ENCODE data around the gene GABBR2.

The GABBR2 gene

GRCh38 chr9:98249771-98250170 is 459.0 kb downstream of the GABBR2 start:
- Histone ChIP-seq H2AK5ac (ENCODE audit: low read length) (peak overlapping the region; percentile 65), H2BK5ac (ENCODE audit: low read depth, low read length, poor library complexity) (peak overlapping the region; percentile 44), H3K23ac (ENCODE audit: low read length) (no peak overlapping the region), H3K4me1 (ENCODE audit: control insufficient read depth in 1 of 2, insufficient read depth in 2 of 2, low read length in 2 of 2) (peaks cover 25 to 28% of the 10 kb centered on the region in 2 experiments), H2AFZ (ENCODE audit: insufficient read depth, low read length, poor library complexity) (no peak overlapping the region), H3K9ac (ENCODE audit: low read length) (no peak overlapping the region), H3K18ac (ENCODE audit: low read length) (peak overlapping the region; percentile 27), H2BK12ac (ENCODE audit: low read length) (peak overlapping the region; percentile 50), H3K36me3 (ENCODE audit: control insufficient read depth in 1 of 2, insufficient read depth in 2 of 2, low read length in 2 of 2) (peaks cover 5 to 6% of the 10 kb centered on the region in 2 experiments), H3K79me2 (ENCODE audit: control insufficient read depth, insufficient read depth, low read length, poor library complexity) (peaks cover 6% of the 10 kb centered on the region), H4K91ac (ENCODE audit: low read depth, low read length) (peak overlapping the region; percentile 71), H4K8ac (ENCODE audit: low read depth, low read length) (no peak overlapping the region), H3K4ac (ENCODE audit: low read depth, low read length) (peak overlapping the region; percentile 22), H3K4me2 (ENCODE audit: low read length) (no peak overlapping the region), H3K4me3 (ENCODE audit: low read depth, low read length) (no peak overlapping the region), H3K9me3 (ENCODE audit: insufficient read depth, low read depth, low read length) (no peaks in the 10 kb centered on the region), H3K27ac (ENCODE audit: low read depth, low read length) (no peak overlapping the region), H4K12ac (ENCODE audit: low read depth, low read length) (no peak overlapping the region), H3K79me1 (ENCODE audit: low read length) (peaks cover 9% of the 10 kb centered on the region), H3K27me3 (ENCODE audit: insufficient read depth, low read length) (no peaks in the 10 kb centered on the region), H2BK120ac (ENCODE audit: insufficient read depth, low read length, poor library complexity) (peak overlapping the region; percentile 72), H3K14ac (ENCODE audit: low read length) (peak overlapping the region; percentile 62)
- WGBS (ENCODE audit: extremely low coverage, insufficient coverage, insufficient read length), result no CpG with 5 or more reads among the region's 2 CpGs
- no peak for DNase-seq

DNA sequence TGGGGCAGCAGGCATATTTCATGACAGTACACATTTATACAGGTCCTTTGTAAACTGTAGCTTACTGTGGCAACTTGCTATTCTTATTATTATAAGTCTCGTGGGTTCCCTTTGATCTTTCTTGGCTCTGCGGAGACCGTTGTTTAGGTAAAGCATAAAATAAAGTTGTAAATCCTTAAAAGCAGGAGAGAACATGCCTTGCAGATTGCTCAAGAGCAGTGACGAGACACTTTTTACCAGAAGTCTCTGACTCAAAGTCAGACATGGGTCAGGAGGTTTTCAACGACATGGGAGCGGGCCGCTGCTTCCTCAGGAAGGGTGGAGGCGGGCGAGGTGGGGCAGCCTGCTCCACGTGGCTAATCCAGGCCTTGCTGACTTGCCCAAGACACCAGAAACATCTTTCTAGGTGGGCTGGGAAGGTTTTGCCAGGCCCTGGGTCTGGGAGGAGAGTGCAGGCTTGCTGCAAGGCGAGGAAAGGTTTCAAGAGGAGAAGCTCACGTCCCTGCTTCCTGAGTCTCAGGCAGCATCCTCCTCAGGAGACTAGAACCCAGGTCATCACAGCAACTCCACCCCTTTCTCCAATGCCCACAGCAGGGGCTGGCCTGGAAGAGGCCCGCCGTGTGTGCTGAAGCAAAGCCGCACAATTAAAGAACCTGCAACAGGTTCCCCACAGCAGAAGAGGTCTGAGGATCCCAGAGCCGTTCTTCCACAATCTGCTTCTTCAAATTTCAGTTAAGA is 459.8 kb downstream of the GABBR2 start:
- Histone ChIP-seq H3K36me3 (ENCODE audit: control insufficient read depth in 1 of 2, insufficient read depth in 2 of 2, low read length in 2 of 2) (peaks cover 5 to 6% of the 10 kb centered on the region in 2 experiments), H3K27ac (ENCODE audit: low read depth, low read length) (peak overlapping the region; percentile 48), H3K4ac (ENCODE audit: low read depth, low read length) (peak overlapping the region; percentile 49), H3K23ac (ENCODE audit: low read length) (no peak overlapping the region), H3K27me3 (ENCODE audit: insufficient read depth, low read length) (no peaks in the 10 kb centered on the region), H4K12ac (ENCODE audit: low read depth, low read length) (peak overlapping the region; percentile 5), H2BK120ac (ENCODE audit: insufficient read depth, low read length, poor library complexity) (peak overlapping the region; percentile 70), H2AK5ac (ENCODE audit: low read length) (peak overlapping the region; percentile 71), H3K79me2 (ENCODE audit: control insufficient read depth, insufficient read depth, low read length, poor library complexity) (peaks cover 5% of the 10 kb centered on the region), H3K9me3 (ENCODE audit: insufficient read depth, low read depth, low read length) (no peaks in the 10 kb centered on the region), H2BK12ac (ENCODE audit: low read length) (peak overlapping the region; percentile 32), H3K79me1 (ENCODE audit: low read length) (peaks cover 9% of the 10 kb centered on the region), H4K8ac (ENCODE audit: low read depth, low read length) (peak overlapping the region; percentile 64), H3K14ac (ENCODE audit: low read length) (peak overlapping the region; percentile 56), H3K4me2 (ENCODE audit: low read length) (no peak overlapping the region), H4K91ac (ENCODE audit: low read depth, low read length) (peak overlapping the region; percentile 71), H2BK5ac (ENCODE audit: low read depth, low read length, poor library complexity) (peak overlapping the region; percentile 47), H3K9ac (ENCODE audit: low read length) (no peak overlapping the region), H3K4me1 (ENCODE audit: control insufficient read depth in 1 of 2, insufficient read depth in 2 of 2, low read length in 2 of 2) (peaks cover 26 to 30% of the 10 kb centered on the region in 2 experiments), H3K18ac (ENCODE audit: low read length) (peak overlapping the region; percentile 69), H3K4me3 (ENCODE audit: low read depth, low read length) (no peak overlapping the region), H2AFZ (ENCODE audit: insufficient read depth, low read length, poor library complexity) (no peak overlapping the region)
- no CpG with 5 or more reads among the region's 16 CpGs for WGBS (ENCODE audit: extremely low coverage, insufficient coverage, insufficient read length)
- peak; percentile 84 for DNase-seq

- no peak overlapping the region for H3K27ac ChIP-seq (ENCODE audit: low read depth, low read length)
- peak overlapping the region; percentile 3 for H3K14ac ChIP-seq (ENCODE audit: low read length)
- H3K36me3 ChIP-seq (ENCODE audit: control insufficient read depth in 1 of 2, insufficient read depth in 2 of 2, low read length in 2 of 2), result peaks cover 5 to 6% of the 10 kb centered on the region in 2 experiments
- no peak overlapping the region for H2AK5ac ChIP-seq (ENCODE audit: low read length)
- WGBS (ENCODE audit: extremely low coverage, insufficient coverage, insufficient read length), result no CpG with 5 or more reads among the region's 8 CpGs
- no peak overlapping the region for H3K4me3 ChIP-seq (ENCODE audit: low read depth, low read length)
- peak overlapping the region; percentile 9 for H4K91ac ChIP-seq (ENCODE audit: low read depth, low read length)
- no peak overlapping the region for H3K4ac ChIP-seq (ENCODE audit: low read depth, low read length)
- no peaks in the 10 kb centered on the region for H3K9me3 ChIP-seq (ENCODE audit: insufficient read depth, low read depth, low read length)
- H3K23ac ChIP-seq (ENCODE audit: low read length), result no peak overlapping the region
- H3K79me2 ChIP-seq (ENCODE audit: control insufficient read depth, insufficient read depth, low read length, poor library complexity), result peaks cover 5% of the 10 kb centered on the region
- no peak overlapping the region for H2AFZ ChIP-seq (ENCODE audit: insufficient read depth, low read length, poor library complexity)
- peak overlapping the region; percentile 4 for H2BK120ac ChIP-seq (ENCODE audit: insufficient read depth, low read length, poor library complexity)
- peaks cover 9% of the 10 kb centered on the region for H3K79me1 ChIP-seq (ENCODE audit: low read length)
- no peak overlapping the region for H2BK5ac ChIP-seq (ENCODE audit: low read depth, low read length, poor library complexity)
- no peak for DNase-seq
- no peaks in the 10 kb centered on the region for H3K27me3 ChIP-seq (ENCODE audit: insufficient read depth, low read length)
- H3K4me1 ChIP-seq (ENCODE audit: control insufficient read depth in 1 of 2, insufficient read depth in 2 of 2, low read length in 2 of 2), result peaks cover 28 to 33% of the 10 kb centered on the region in 2 experiments
- H4K8ac ChIP-seq (ENCODE audit: low read depth, low read length), result no peak overlapping the region
- H3K18ac ChIP-seq (ENCODE audit: low read length), result no peak overlapping the region
- H3K9ac ChIP-seq (ENCODE audit: low read length), result no peak overlapping the region
- no peak overlapping the region for H3K4me2 ChIP-seq (ENCODE audit: low read length)
- H2BK12ac ChIP-seq (ENCODE audit: low read length), result peak overlapping the region; percentile 19
- no peak overlapping the region for H4K12ac ChIP-seq (ENCODE audit: low read depth, low read length)
These were observed 460.7 kb downstream of the GABBR2 start for GRCh38 chr9:98247831-98248657.

DNA sequence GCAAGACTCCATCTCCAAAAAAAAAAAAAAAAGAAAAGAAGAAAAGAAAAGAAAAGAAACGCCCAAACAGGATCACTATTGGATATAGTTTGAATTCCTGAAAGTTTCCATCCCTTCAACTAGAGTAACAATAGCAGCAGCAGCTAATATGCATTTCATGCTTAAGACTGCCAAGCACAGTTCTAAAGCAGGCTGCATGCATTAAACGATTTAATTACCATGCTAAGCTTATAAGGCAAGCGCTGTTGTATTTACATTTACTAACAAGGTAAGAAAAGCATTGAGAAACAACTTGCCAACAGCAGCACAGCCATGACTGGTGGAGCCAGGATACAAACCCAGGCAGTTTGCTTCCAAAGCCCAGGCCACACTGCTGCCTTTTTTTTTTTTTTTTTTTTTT is 466.3 kb downstream of the GABBR2 start:
- H4K8ac ChIP-seq (ENCODE audit: low read depth, low read length), result no peak overlapping the region
- no peak overlapping the region for H2BK5ac ChIP-seq (ENCODE audit: low read depth, low read length, poor library complexity)
- H3K79me2 ChIP-seq (ENCODE audit: control insufficient read depth, insufficient read depth, low read length, poor library complexity), result no peaks in the 10 kb centered on the region
- H2AFZ ChIP-seq (ENCODE audit: insufficient read depth, low read length, poor library complexity), result no peak overlapping the region
- H3K79me1 ChIP-seq (ENCODE audit: low read length), result no peaks in the 10 kb centered on the region
- no peaks in the 10 kb centered on the region for H3K9me3 ChIP-seq (ENCODE audit: insufficient read depth, low read depth, low read length)
- no peak overlapping the region for H3K14ac ChIP-seq (ENCODE audit: low read length)
- no peak overlapping the region for H2AK5ac ChIP-seq (ENCODE audit: low read length)
- H3K9ac ChIP-seq (ENCODE audit: low read length), result no peak overlapping the region
- no peak for DNase-seq
- no peak overlapping the region for H3K18ac ChIP-seq (ENCODE audit: low read length)
- H3K27me3 ChIP-seq (ENCODE audit: insufficient read depth, low read length), result no peaks in the 10 kb centered on the region
- no peak overlapping the region for H3K4ac ChIP-seq (ENCODE audit: low read depth, low read length)
- no peak overlapping the region for H4K91ac ChIP-seq (ENCODE audit: low read depth, low read length)
- H3K4me2 ChIP-seq (ENCODE audit: low read length), result no peak overlapping the region
- no peak overlapping the region for H3K23ac ChIP-seq (ENCODE audit: low read length)
- no peak overlapping the region for H3K27ac ChIP-seq (ENCODE audit: low read depth, low read length)
- no peak overlapping the region for H3K4me3 ChIP-seq (ENCODE audit: low read depth, low read length)
- H4K12ac ChIP-seq (ENCODE audit: low read depth, low read length), result no peak overlapping the region
- peaks cover 0 to 3% of the 10 kb centered on the region in 2 experiments for H3K36me3 ChIP-seq (ENCODE audit: control insufficient read depth in 1 of 2, insufficient read depth in 2 of 2, low read length in 2 of 2)
- whole genome bisulfite sequencing (ENCODE audit: extremely low coverage, insufficient coverage, insufficient read length), result no CpG with 5 or more reads among the region's 3 CpGs
- no peak overlapping the region for H2BK12ac ChIP-seq (ENCODE audit: low read length)
- H2BK120ac ChIP-seq (ENCODE audit: insufficient read depth, low read length, poor library complexity), result no peak overlapping the region
- H3K4me1 ChIP-seq (ENCODE audit: control insufficient read depth in 1 of 2, insufficient read depth in 2 of 2, low read length in 2 of 2), result peaks cover 8% of the 10 kb centered on the region in 2 experiments

Data from trophoblast cell (in vitro differentiated cells and primary cell).